Heart left ventricle (tissue), 16 donors: ENCODE data around the gene PPP1R17. TPM values are rescaled to one million over a fixed set of nuclear protein-coding genes. Genes with fewer than 3 reads are reported as not detected.

Source experiments
- ATAC-seq, 4 donors: fragments of 200-7000 bp; cut with Tn5 transposase; one replicate each; pipeline ENCODE4 v1.9.1; 2020 to 2022; ENCODE audit warnings: moderate library complexity in 4 of 4, mild to moderate bottlenecking in 3 of 4, moderate number of reproducible peaks in 1 of 4
- DNase-seq, 5 donors: peaks; one replicate each; pipeline ENCODE4 v3.0.0-alpha.2; 2020
- H3K27ac ChIP-seq, 12 donors: fragments of 200-600 bp; sonication (generic) in 4 of 12; one replicate each; pipeline versions ENCODE4 v1.5.0 to v1.8.0; 2016 to 2022; ENCODE audit warnings: mild to moderate bottlenecking in 2 of 12
- H3K27me3 ChIP-seq, 9 donors: fragments of 200-600 bp; sonication (generic) in 2 of 9; one replicate each; pipeline versions ENCODE4 v1.5.1 to v1.8.0; 2016 to 2022; ENCODE audit warnings: mild to moderate bottlenecking in 3 of 9
- H3K36me3 ChIP-seq, 9 donors: fragments of 200-600 bp; sonication (generic) in 2 of 9; one replicate each; pipeline versions ENCODE4 v1.5.0 to v1.8.0; 2018 to 2022; ENCODE audit warnings: mild to moderate bottlenecking in 2 of 9
- H3K4me1 ChIP-seq, 12 donors: fragments of 200-600 bp; sonication (generic) in 4 of 12; one replicate each; pipeline versions ENCODE4 v1.5.0 to v1.8.0; 2016 to 2022; ENCODE audit warnings: mild to moderate bottlenecking in 3 of 12
- H3K4me3 ChIP-seq, 12 donors: fragments of 200-600 bp; sonication (generic) in 4 of 12; one replicate each; pipeline versions ENCODE4 v1.5.0 to v1.8.0; 2017 to 2022; ENCODE audit warnings: mild to moderate bottlenecking in 9 of 12, moderate library complexity in 4 of 12
- H3K9me3 ChIP-seq, 12 donors: fragments of 200-600 bp; sonication (generic) in 4 of 12; one replicate each; pipeline versions ENCODE4 v1.5.0 to v1.8.0; 2016 to 2022; ENCODE audit warnings: mild to moderate bottlenecking in 1 of 12
- CTCF ChIP-seq, 12 donors: fragments of 200-600 bp; sonication (generic) in 4 of 12; IDR thresholded peaks; one replicate each; pipeline versions ENCODE4 v1.5.0 to v1.8.0; 2018 to 2022; ENCODE audit warnings: antibody characterized with exemption in 12 of 12, mild to moderate bottlenecking in 5 of 12
- POLR2A ChIP-seq, 2 donors: fragments of 450-650 bp; IDR thresholded peaks; one replicate each; pipeline ENCODE4 v1.6.1; 2017; ENCODE audit warnings: antibody characterized with exemption in 2 of 2, mild to moderate bottlenecking in 2 of 2, moderate library complexity in 2 of 2
- WGBS, 4 donors: extraction: QIAGEN DNeasy Blood & Tissue Kit in 2 of 4; methylation state at CpG; one replicate each; pipeline versions ENCODE4 v1.1.5 to v1.1.7; 2013 to 2018; 5-methylcytosine and 5-hydroxymethylcytosine counted together
- intact Hi-C, 10 donors: fragments of 100-400 bp; cut with DNase I; formaldehyde crosslinking; loops; one replicate each; pipeline versions ENCODE4 v1.11.1 to v1.14.2; 2022
- polyA plus RNA-seq, 2 donors: library from polyadenylated mRNA; stranded (reverse); fragments of 200-250 nt; gene quantifications; one replicate each; pipeline ENCODE4 v1.2.3, GENCODE V29; 2013
- total RNA-seq, 9 donors: library from RNA; depleted of rRNA in 2 of 9; stranded (reverse); fragments of >200 nt in 2 of 9; fragmentation: NEBNext Ultra II Directional in 3 of 9; extraction: Animal tissue kit (Norgen Biotek cat#: 25700) in 3 of 9; gene quantifications; one replicate each; pipeline versions ENCODE4 v1.1.0 to v1.2.4, GENCODE V29; 2016 to 2023
- donor health status: ischemic (EF 13 %, LVEDD 7.1; RV severe dilation, severe dysfunction).
- donor health status: healthy with polysubstance abuse.
- donor health status: DM: no; HTN: yes; CAD: no.
- donor health status: DM: no; HTN: no; CAD: no.
- donor health status: ischemic (EF 25% LVEDD 6.9; RV normal size, moderate dysfunction).
- donor health status: ischemic (EF 25% LVEDD 5.7; RV mildly dilated, moderate dysfunction).
- donor health status: healthy.
- donor health status: DM: yes; HTN: yes; CAD: no.
- donor health status: ischemic (EF 35%, LVEDD 5.7; RV mildly dilated, moderate dysfunction).
- donor health status: nonischemic (EF 11% LVEDD 7.7; RV severe dilation, severe dysfunction).
- donor health status: DM: yes; HTN: yes; CAD: no.
- donor health status: PGD.
- donor health status: ischemic (EF 29% LVEDD 5.4; RV normal size, mild dysfunction).
- donor health status: nonischemic (EF 23%, LVEDD 6.1; RV moderate dilation, normal function).

Gene PPP1R17
- total and polyA plus RNA-seq, 11 donors, result 0.29 TPM; not detected in 10

DNA sequence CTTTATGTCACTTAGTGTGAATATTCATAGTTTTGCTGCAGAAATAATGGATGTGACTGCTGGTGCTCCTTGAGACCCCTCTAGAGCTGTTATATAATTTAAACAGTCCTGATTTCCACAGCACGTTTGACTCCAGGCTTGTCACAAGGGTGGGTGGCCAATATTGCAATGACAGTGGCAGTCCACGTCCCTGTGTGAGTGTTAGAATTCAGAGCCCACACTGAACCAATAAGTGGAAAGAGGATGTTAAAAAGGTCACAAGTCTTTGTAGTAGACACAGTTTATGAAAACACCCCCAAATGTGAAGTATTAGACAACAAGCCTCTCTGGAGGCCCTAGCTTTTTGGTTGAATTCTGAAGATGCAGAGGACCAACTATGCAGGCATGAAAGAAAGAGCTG, 2.0 kb downstream of the PPP1R17 start:
- Histone ChIP-seq H3K27me3 (no peaks in the 10 kb centered on the region), H3K27ac (no peak overlapping the region), H3K4me3 (no peak overlapping the region), H3K9me3 (no peaks in the 10 kb centered on the region), H3K4me1 (peaks cover 0 to 14% (median 0%) of the 10 kb centered on the region in 12 donors), H3K36me3 (no peaks in the 10 kb centered on the region)
- intact Hi-C loops, result no loop called here
- DNase-seq (no peak), ATAC-seq (no peak)
- TF ChIP-seq CTCF (IDR thresholded peaks at IDR 0.05) (no peak), POLR2A (IDR thresholded peaks at IDR 0.05) (no peak)
- WGBS, 4 donors, result 48 to 60% (median 54%) methylated on average over 2 of the region's 2 CpGs

- DNase-seq (no peak), ATAC-seq (no peak)
- Histone ChIP-seq H3K27ac (no peak overlapping the region), H3K9me3 (no peaks in the 10 kb centered on the region), H3K4me3 (no peak overlapping the region), H3K4me1 (peaks cover 0 to 14% (median 0%) of the 10 kb centered on the region in 12 donors), H3K27me3 (no peaks in the 10 kb centered on the region), H3K36me3 (no peaks in the 10 kb centered on the region)
- intact Hi-C loops, result no loop called here
- 59 to 72% (median 64%) methylated on average over 2 of the region's 2 CpGs for WGBS, 4 donors
- TF ChIP-seq CTCF (IDR thresholded peaks at IDR 0.05), result no peak
Observed at GRCh38 chr7:31690935-31691334, 3.9 kb downstream of the PPP1R17 start.

- TF ChIP-seq POLR2A (IDR thresholded peaks at IDR 0.05) (no peak), CTCF (IDR thresholded peaks at IDR 0.05) (no peak)
- Histone ChIP-seq H3K36me3 (no peaks in the 10 kb centered on the region), H3K4me1 (peaks cover 0 to 14% (median 0%) of the 10 kb centered on the region in 12 donors), H3K27me3 (no peaks in the 10 kb centered on the region), H3K9me3 (no peaks in the 10 kb centered on the region), H3K27ac (no peak overlapping the region), H3K4me3 (no peak overlapping the region)
- WGBS, 4 donors, result 54 to 77% (median 65%) methylated on average over 5 of the region's 5 CpGs
- no peak for DNase-seq
- ATAC-seq, result no peak
- intact Hi-C loops, result no loop called here
Observed at GRCh38 chr7:31692451-31692850, 5.4 kb downstream of the PPP1R17 start.

DNA sequence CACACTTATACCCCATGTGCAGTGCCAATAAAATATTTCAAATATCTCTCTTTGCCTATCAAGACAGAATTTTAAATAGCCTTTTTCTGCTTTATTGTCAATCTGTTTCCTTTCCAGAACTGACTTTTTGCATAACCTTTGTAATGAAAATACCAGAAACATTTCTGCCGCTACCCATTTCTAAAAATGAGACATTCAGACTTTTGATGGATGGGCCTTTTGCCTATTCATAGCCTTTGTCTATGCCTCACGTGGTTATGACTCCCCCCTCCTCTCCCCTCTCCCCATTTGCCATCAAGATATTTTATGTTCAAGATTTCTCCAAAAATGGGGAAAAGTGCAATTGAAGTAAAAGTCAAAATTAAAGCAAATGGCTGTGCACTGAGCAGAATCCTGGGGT, 5.9 kb downstream of the PPP1R17 start:
- H3K4me1 ChIP-seq, result peaks cover 0 to 13% (median 0%) of the 10 kb centered on the region in 12 donors
- no peak overlapping the region for H3K4me3 ChIP-seq
- no peaks in the 10 kb centered on the region for H3K36me3 ChIP-seq
- no peaks in the 10 kb centered on the region for H3K9me3 ChIP-seq
- no peaks in the 10 kb centered on the region for H3K27me3 ChIP-seq
- H3K27ac ChIP-seq, result no peak overlapping the region
- 45 to 76% (median 57%) methylated on average over 2 of the region's 2 CpGs for WGBS, 4 donors
- intact Hi-C loops, result no loop called here
- TF ChIP-seq POLR2A (IDR thresholded peaks at IDR 0.05), result no peak
- no peak for TF ChIP-seq CTCF (IDR thresholded peaks at IDR 0.05)
- DNase-seq, result no peak
- no peak for ATAC-seq
